ENCODE data around the gene ZDHHC21.

The ZDHHC21 gene

DNA sequence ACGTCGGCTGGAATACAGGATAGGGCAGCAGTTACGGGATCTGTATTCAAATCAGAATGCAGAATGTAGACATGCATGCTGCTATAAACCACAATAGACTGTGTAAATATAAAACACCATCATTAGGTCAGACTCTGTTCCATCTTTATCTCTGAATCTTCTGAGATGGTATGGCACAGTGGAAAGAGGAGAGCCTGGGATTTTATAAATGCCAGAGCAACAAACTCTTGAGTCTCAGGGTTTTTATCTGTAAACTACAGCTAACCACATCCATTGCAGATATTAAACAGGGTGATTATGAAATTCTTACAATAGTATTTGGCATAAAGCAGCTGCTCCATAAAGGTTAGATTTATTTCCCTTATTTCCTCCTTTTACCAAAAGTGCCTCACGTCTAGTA lies 108.7 kb downstream of the ZDHHC21 start:
- TF ChIP-seq, protein P1, sequence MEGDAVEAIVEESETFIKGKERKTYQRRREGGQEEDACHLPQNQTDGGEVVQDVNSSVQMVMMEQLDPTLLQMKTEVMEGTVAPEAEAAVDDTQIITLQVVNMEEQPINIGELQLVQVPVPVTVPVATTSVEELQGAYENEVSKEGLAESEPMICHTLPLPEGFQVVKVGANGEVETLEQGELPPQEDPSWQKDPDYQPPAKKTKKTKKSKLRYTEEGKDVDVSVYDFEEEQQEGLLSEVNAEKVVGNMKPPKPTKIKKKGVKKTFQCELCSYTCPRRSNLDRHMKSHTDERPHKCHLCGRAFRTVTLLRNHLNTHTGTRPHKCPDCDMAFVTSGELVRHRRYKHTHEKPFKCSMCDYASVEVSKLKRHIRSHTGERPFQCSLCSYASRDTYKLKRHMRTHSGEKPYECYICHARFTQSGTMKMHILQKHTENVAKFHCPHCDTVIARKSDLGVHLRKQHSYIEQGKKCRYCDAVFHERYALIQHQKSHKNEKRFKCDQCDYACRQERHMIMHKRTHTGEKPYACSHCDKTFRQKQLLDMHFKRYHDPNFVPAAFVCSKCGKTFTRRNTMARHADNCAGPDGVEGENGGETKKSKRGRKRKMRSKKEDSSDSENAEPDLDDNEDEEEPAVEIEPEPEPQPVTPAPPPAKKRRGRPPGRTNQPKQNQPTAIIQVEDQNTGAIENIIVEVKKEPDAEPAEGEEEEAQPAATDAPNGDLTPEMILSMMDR (IDR thresholded peaks at IDR 0.05; ENCODE audit: insufficient read depth, missing control alignments), result no peak
- FAIRE-seq (no peak), DNase-seq (ENCODE audit: insufficient read length, low spot score) (no peak)

DNA sequence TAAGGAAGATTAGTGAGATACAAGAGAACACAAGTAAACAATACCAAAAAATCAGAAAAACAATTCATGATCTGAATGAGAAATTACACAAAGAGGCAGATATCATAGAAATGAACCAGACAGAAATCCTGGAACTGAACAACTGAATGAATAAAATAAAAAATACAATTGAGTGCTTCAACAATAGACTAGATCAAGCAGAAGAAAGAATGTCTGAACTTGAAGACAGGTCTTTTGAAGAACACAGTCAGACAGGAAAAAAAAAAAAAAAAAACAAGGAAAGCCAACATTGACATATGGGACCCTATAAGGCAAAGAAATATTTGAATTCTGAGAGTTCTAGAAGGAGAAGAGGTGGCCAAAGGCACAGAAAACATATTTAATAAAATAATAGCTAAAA lies 115.2 kb downstream of the ZDHHC21 start:
- no peak for FAIRE-seq
- no peak for DNase-seq (ENCODE audit: insufficient read length, low spot score)
- TF ChIP-seq, protein P1 (IDR thresholded peaks at IDR 0.05; ENCODE audit: insufficient read depth, missing control alignments), result no peak

DNA sequence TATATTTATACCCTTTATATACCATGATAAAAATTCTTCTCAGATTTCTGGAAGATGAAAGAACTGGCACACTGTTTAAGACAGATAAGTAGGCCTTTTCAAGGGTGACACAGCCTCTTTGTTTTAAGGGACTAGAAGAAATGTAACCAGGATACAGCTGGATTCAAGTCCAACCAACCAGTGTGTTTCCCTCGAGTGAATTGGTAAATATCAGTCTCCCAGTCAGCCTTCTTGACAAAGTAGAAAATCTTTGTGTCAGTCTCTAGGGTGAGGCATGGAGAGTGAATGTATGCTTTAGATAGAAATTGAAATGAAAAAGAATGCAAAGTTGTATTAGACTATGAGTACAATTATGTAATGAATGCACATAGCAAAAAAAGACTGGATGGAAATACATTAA lies 119.1 kb downstream of the ZDHHC21 start:
- TF ChIP-seq, protein P1 (IDR thresholded peaks at IDR 0.05; ENCODE audit: insufficient read depth, missing control alignments), result no peak
- DNase-seq (ENCODE audit: insufficient read length, low spot score) (no peak), FAIRE-seq (no peak)

DNA sequence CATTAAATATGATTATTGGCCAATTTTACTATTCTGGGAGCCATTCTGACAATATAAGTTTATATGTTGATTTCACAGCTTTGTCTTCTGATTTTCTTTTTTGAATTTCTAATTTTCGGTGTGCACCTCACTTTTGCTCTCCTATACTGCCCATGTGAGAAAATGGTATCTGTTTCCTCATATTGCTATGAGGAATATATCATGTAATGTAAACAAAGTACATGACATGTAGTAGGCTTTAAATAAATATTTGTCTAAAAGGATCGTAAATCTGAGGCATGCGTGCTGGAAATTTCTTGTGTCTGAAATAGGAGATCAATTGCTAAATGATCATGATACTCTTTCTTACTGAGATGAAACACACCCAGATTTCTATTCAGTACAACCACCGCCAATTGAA lies 119.9 kb downstream of the ZDHHC21 start:
- FAIRE-seq, result no peak
- DNase-seq (ENCODE audit: insufficient read length, low spot score), result no peak
- TF ChIP-seq, protein P1 (IDR thresholded peaks at IDR 0.05; ENCODE audit: insufficient read depth, missing control alignments), result no peak

DNA sequence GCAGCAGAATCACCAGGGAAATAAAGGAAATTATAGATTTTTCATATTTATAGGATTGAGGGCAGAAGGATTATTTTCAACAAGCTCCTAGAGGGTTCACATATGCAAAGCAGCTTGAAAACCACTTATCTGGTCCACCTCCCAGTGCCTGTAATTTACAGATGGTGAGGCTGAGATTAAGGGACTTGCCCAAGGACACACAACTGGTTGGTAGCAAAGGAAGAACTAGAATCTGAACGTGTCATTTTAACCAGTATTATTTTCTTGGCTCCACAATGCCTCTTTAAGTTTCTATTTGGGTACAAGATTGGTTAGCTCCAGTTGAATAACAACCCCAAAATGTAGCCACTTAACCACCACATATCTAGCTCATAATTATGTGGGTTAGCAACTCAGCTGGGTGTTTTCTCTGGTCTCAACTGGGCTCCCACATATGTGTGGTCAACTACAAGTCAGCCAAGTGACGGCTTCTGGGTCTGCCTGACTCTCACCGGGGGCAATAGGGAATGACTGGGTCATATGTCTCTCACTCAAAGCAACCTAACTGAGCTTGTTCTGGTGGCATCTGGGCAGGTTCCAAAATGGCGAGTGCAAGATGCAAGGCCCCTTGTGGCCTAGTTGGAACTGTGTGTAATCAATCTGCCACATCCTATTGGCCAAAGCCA lies 127.7 kb downstream of the ZDHHC21 start:
- DNase-seq (ENCODE audit: insufficient read length, low spot score) (no peak), FAIRE-seq (no peak)

DNA sequence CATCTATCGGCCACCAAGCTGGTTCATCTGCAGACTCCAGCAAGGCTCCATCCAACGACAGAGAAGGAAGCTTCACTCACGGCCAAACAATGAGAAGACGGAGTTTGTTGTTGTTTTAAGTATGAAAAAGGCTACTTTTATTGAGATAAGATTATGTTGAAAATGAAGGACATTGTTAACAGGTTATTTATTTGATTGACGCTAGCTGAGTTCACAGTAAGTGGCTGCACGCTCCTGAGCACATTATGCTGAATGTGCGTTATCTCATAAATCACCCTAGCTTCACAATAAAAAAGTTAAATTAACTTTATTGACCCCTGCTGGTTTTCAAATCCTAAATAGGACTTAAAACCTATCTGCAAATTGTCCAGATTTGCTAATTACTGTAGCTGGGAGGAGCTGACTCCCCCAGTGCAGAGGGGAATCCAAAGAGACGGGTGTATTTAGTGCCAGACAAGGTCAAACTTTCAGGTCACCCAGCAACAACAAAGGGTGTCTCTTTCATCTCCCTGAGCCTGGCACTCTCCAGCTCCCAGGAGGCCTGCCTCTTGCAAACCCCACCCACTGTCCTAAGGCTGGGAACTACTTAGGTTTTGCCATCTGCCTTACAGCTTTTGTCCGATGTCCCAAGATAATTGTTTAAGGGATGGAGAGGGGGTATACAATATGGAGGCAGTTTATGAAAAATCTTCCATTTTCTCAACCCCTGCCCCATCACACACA lies 129.2 kb downstream of the ZDHHC21 start:
- TF ChIP-seq, protein P1 (IDR thresholded peaks at IDR 0.05; ENCODE audit: insufficient read depth, missing control alignments), result no peak
- FAIRE-seq (no peak), DNase-seq (ENCODE audit: insufficient read length, low spot score) (no peak)

More for the DNA sequence above, 127.7 kb downstream of the ZDHHC21 start:
- TF ChIP-seq, protein P1 (IDR thresholded peaks at IDR 0.05; ENCODE audit: insufficient read depth, missing control alignments), result no peak

DNA sequence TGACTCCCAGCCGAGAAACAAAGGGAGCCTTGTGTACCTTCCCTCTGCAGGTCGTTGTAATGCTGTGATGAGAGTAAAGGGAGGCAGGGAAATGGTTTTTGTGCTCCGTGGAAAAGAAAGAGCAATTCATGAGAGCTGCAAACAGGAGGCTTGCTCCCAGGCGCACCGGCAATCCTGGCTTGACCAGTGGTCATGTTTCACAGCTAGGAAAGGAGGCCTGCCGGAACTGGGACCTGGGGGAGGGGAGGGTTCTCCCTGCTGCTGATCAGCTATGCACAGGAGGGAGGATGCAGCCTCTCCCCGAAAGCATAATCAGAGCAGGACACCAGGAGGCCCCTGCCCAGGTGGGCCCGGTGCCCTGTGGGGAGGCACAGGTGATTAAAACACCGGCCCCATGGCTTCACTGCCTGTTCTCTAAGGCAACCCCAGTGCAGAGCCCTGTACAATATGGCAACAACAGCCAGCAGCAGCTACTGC lies 131.3 kb downstream of the ZDHHC21 start:
- DNase-seq (ENCODE audit: insufficient read length, low spot score) (no peak), FAIRE-seq (no peak)

More for the DNA sequence above, 131.3 kb downstream of the ZDHHC21 start:
- TF ChIP-seq, protein P1 (IDR thresholded peaks at IDR 0.05; ENCODE audit: insufficient read depth, missing control alignments), result no peak

All from D721Med (cell line).